Progenitor cell of endocrine pancreas (in vitro differentiated cells): ENCODE data around the gene PLCD3. TPM values are rescaled to one million over a fixed set of nuclear protein-coding genes. Genes with fewer than 3 reads are reported as not detected.

Source experiments
- DNase-seq: peaks from one replicate; pipeline ENCODE4 v3.0.0; 2021; ENCODE audit warnings: low spot score; ENCODE audit not compliant: unreplicated experiment
- H3K27ac Mint-ChIP-seq: 2 replicates; pipeline ENCODE4 v1.8.0; 2021; ENCODE audit warnings: mild to moderate bottlenecking, moderate library complexity, mixed read lengths
- H3K27me3 Mint-ChIP-seq: 2 replicates; pipeline ENCODE4 v1.8.0; 2021; ENCODE audit warnings: mixed read lengths
- H3K36me3 Mint-ChIP-seq: 2 replicates; pipeline ENCODE4 v1.8.0; 2022; ENCODE audit warnings: mixed read lengths; ENCODE audit not compliant: insufficient read depth
- H3K4me1 Mint-ChIP-seq: 2 replicates; pipeline ENCODE4 v1.8.0; 2021; ENCODE audit warnings: low read depth, mixed read lengths
- H3K4me3 Mint-ChIP-seq: 2 replicates; pipeline ENCODE4 v1.8.0; 2021; ENCODE audit warnings: low read depth, mild to moderate bottlenecking, moderate library complexity, mixed read lengths
- H3K9me3 Mint-ChIP-seq: 2 replicates; pipeline ENCODE4 v1.8.0; 2021; ENCODE audit warnings: low read depth, mixed read lengths
- total RNA-seq: library from RNA; stranded (reverse); gene quantifications from 2 replicates; pipeline ENCODE4 v1.2.1, GENCODE V29; 2021
- TF ChIP-seq, protein P1 (sequence below): fragments of 200-600 bp; sonication (generic); IDR thresholded peaks from one replicate; pipeline ENCODE4 v1.5.0; 2021; ENCODE audit warnings: antibody characterized with exemption, mild to moderate bottlenecking; ENCODE audit not compliant: unreplicated experiment

Gene PLCD3
- total RNA-seq, 1 donor from 2014 or later, result 26.7 TPM

DNA sequence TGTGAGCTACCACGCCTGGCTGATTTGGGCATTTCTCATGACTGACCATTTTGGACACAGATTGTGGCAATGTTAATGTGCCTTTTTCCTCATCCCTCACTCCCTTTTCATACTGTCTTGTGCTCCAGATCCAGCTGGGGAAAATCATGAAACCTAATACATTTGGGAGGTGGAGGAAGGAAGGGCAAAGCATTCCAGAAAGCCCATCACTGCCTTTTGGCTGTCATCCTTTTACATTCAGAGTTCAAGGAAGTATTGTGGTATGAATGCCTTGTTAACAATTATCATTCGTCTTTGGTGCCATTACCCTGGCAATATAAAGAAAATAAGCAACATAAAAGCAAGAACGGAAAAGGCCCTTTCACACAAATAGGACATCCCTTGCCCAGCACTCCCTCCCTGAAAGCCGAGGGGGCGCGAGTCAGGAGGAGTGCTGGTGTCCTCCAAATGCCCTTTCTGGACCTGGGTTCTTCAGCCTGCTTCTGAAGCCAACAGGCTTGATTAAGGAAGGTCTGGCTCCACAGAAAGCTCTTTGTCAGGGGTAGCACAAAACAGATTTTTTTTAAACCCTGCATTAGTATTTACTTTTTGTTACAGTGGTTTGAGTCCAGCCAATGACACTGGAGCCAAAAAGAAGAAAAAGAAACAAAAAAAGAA lies 51.1 kb downstream of the PLCD3 start:
- TF ChIP-seq, protein P1, sequence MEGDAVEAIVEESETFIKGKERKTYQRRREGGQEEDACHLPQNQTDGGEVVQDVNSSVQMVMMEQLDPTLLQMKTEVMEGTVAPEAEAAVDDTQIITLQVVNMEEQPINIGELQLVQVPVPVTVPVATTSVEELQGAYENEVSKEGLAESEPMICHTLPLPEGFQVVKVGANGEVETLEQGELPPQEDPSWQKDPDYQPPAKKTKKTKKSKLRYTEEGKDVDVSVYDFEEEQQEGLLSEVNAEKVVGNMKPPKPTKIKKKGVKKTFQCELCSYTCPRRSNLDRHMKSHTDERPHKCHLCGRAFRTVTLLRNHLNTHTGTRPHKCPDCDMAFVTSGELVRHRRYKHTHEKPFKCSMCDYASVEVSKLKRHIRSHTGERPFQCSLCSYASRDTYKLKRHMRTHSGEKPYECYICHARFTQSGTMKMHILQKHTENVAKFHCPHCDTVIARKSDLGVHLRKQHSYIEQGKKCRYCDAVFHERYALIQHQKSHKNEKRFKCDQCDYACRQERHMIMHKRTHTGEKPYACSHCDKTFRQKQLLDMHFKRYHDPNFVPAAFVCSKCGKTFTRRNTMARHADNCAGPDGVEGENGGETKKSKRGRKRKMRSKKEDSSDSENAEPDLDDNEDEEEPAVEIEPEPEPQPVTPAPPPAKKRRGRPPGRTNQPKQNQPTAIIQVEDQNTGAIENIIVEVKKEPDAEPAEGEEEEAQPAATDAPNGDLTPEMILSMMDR, result no peak
- Mint-ChIP-seq H3K36me3 (peaks cover 12% of the 10 kb centered on the region), H3K4me1 (no peaks in the 10 kb centered on the region), H3K9me3 (no peaks in the 10 kb centered on the region), H3K4me3 (no peak overlapping the region), H3K27me3 (no peaks in the 10 kb centered on the region), H3K27ac (no peak overlapping the region)
- no peak for DNase-seq

DNA sequence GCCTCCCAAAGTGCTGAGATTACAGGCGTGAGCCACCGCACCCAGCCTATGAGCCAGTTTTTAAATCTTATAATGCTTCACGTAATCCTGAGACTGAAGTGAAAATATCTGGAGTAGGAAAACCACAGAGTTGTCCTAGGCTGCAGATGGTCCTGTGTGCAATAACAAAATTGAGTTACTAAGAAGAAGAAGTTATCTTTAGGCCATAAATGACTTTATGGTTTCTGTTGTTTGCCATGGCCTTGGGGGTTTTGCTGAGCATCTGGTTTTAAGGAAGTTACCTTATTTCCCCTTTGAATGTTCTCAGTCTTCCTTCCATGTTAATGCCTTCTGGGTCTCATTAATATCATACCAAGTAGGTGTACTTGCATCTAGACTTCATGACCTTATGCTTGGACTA lies 54.7 kb downstream of the PLCD3 start:
- Mint-ChIP-seq H3K4me3 (no peak overlapping the region), H3K36me3 (peaks cover 17% of the 10 kb centered on the region), H3K27me3 (no peaks in the 10 kb centered on the region), H3K4me1 (no peaks in the 10 kb centered on the region), H3K9me3 (no peaks in the 10 kb centered on the region), H3K27ac (no peak overlapping the region)
- TF ChIP-seq, protein P1, result no peak
- DNase-seq, result no peak

DNA sequence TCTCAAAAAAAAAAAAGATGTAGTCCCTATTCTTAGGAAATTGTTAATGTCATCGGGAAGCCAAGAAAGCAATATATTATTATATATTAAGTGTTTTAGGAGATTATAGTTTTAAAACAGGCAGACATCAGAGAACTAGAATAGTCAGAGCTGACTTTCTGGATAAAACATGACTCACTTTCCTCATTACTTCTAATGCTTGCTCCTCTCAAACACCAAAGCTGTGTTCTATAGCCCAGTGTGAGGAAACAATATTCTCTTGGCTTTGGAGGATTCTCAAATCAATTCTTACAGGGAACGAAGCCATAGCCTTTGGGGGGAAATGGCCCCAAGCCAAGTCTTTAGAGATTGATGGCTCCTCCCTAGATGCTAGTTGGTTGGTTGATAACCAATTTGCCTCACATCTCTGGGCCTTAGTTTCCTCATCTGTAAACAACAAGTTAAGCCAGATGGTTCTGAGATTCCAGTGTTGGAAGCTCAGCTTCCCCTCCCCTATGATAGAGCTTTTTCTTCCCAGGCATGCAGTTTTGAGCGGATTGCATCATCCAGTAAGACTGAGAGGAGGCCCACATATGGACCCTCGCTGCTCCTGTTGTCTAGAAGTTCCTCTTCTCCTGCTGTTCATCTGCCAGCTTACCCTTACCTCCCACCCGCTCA lies 58.8 kb downstream of the PLCD3 start:
- Mint-ChIP-seq H3K27me3 (no peaks in the 10 kb centered on the region), H3K4me3 (no peak overlapping the region), H3K36me3 (peaks cover 10% of the 10 kb centered on the region), H3K27ac (no peak overlapping the region), H3K4me1 (no peaks in the 10 kb centered on the region), H3K9me3 (no peaks in the 10 kb centered on the region)
- TF ChIP-seq, protein P1, result no peak
- no peak for DNase-seq

DNA sequence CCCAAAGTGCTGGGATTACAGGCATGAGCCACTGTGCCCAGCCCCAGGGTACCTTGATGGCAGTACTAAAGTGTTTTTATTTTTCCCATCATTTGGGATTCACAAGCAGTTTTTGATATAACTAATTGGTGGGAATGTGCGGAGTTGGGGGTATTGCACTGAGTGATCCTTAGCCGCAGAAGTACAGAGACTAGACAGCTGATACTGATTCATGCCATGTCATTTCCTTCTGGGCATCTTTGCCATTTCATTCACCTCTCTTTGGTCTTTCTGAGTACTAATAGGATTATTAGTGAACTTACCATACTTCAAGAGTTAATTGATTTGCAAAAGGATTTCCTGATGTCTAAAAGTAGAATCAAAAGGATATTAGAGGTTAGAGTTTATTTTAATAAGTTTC lies 61.5 kb downstream of the PLCD3 start:
- Mint-ChIP-seq H3K4me3 (no peak overlapping the region), H3K4me1 (no peaks in the 10 kb centered on the region), H3K36me3 (peaks cover 11% of the 10 kb centered on the region)

DNA sequence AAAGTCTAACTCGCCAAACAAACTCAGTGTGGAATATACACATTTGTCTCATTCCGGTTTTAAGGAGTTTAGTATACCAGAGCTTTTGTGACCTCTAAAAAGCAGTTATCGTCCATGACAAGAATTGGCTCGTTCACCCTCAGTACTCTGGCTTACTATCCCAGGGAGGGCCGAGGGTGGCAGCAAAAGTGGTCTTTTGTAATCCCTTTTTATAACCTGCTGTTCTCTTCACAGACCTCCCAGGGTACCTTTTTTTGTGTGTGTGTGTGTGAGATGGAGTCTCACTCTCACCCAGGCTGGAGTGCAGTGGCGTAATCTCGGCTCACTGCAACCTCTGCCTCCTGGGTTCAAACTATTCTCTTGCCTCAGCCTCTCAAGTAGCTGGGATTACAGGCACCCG lies 62.3 kb downstream of the PLCD3 start:
- peak overlapping the region; percentile 59 for H3K27ac Mint-ChIP-seq
- no peak for DNase-seq
- no peaks in the 10 kb centered on the region for H3K9me3 Mint-ChIP-seq
- peaks cover 11% of the 10 kb centered on the region for H3K36me3 Mint-ChIP-seq
- no peak overlapping the region for H3K4me3 Mint-ChIP-seq
- H3K27me3 Mint-ChIP-seq, result no peaks in the 10 kb centered on the region
- TF ChIP-seq, protein P1, result no peak
- H3K4me1 Mint-ChIP-seq, result no peaks in the 10 kb centered on the region

More for the DNA sequence above, 61.5 kb downstream of the PLCD3 start:
- no peaks in the 10 kb centered on the region for H3K9me3 Mint-ChIP-seq
- TF ChIP-seq, protein P1, result no peak
- no peak overlapping the region for H3K27ac Mint-ChIP-seq
- no peak for DNase-seq
- H3K27me3 Mint-ChIP-seq, result no peaks in the 10 kb centered on the region
